Measurements from ENCODE around the gene TFF1.

The TFF1 gene

GRCh38 chr21:42361286-42361685, 5.0 kb downstream of the TFF1 start:
- Histone ChIP-seq H3K4me3 (ENCODE audit: low read length) (no peak overlapping the region), H3K27ac (ENCODE audit: low read length) (no peak overlapping the region), H3F3A (ENCODE audit: insufficient read depth, low read length) (no peaks in the 10 kb centered on the region), H3K4me2 (ENCODE audit: low read depth, low read length) (no peak overlapping the region), H3K9me2 (replicated peaks; ENCODE audit: insufficient read depth, low read length) (no peaks in the 10 kb centered on the region), H3K9ac (ENCODE audit: low read length) (no peak overlapping the region), H4K20me1 (ENCODE audit: insufficient read depth, low read length) (no peaks in the 10 kb centered on the region), H3K36me3 (replicated peaks; ENCODE audit: insufficient read depth, low read length) (no peaks in the 10 kb centered on the region), H3K9me3 (replicated peaks; ENCODE audit: insufficient read depth, low read length) (no peaks in the 10 kb centered on the region), H2AFZ (ENCODE audit: low read length) (no peak overlapping the region), H3K27me3 (replicated peaks; ENCODE audit: insufficient read depth, low read length) (peaks cover 100% of the 10 kb centered on the region), H3K79me2 (ENCODE audit: low read length) (no peaks in the 10 kb centered on the region), H3K4me1 (ENCODE audit: low read length) (no peaks in the 10 kb centered on the region)
- TF ChIP-seq CTCF (IDR thresholded peaks at IDR 0.05; ENCODE audit: low read length): no peak
- TF ChIP-seq EZH2 (optimal IDR thresholded peaks at IDR 0.05; ENCODE audit: low read depth, low read length): no peak
- DNase-seq: no peak

- no peaks in the 10 kb centered on the region for H4K20me1 ChIP-seq (ENCODE audit: insufficient read depth, low read length)
- no peaks in the 10 kb centered on the region for H3K9me3 ChIP-seq (replicated peaks; ENCODE audit: insufficient read depth, low read length)
- H3K27ac ChIP-seq (ENCODE audit: low read length): no peak overlapping the region
- H3K36me3 ChIP-seq (replicated peaks; ENCODE audit: insufficient read depth, low read length): no peaks in the 10 kb centered on the region
- H3K4me3 ChIP-seq (ENCODE audit: low read length): no peak overlapping the region
- DNase-seq: no peak
- TF ChIP-seq EZH2 (optimal IDR thresholded peaks at IDR 0.05; ENCODE audit: low read depth, low read length) (no peak), CTCF (IDR thresholded peaks at IDR 0.05; ENCODE audit: low read length) (peak; percentile 19)
- H3K79me2 ChIP-seq (ENCODE audit: low read length): no peaks in the 10 kb centered on the region
- H2AFZ ChIP-seq (ENCODE audit: low read length): no peak overlapping the region
- no peak overlapping the region for H3K9ac ChIP-seq (ENCODE audit: low read length)
- no peak overlapping the region for H3K4me2 ChIP-seq (ENCODE audit: low read depth, low read length)
- H3F3A ChIP-seq (ENCODE audit: insufficient read depth, low read length): no peaks in the 10 kb centered on the region
- H3K9me2 ChIP-seq (replicated peaks; ENCODE audit: insufficient read depth, low read length): no peaks in the 10 kb centered on the region
- H3K4me1 ChIP-seq (ENCODE audit: low read length): no peaks in the 10 kb centered on the region
- peaks cover 100% of the 10 kb centered on the region for H3K27me3 ChIP-seq (replicated peaks; ENCODE audit: insufficient read depth, low read length)
These were observed 6.0 kb downstream of the TFF1 start for GRCh38 chr21:42360317-42360716.

- H3K9me2 ChIP-seq (replicated peaks; ENCODE audit: insufficient read depth, low read length): no peaks in the 10 kb centered on the region
- no peak overlapping the region for H3K9ac ChIP-seq (ENCODE audit: low read length)
- TF ChIP-seq CTCF (IDR thresholded peaks at IDR 0.05; ENCODE audit: low read length): no peak
- TF ChIP-seq EZH2 (optimal IDR thresholded peaks at IDR 0.05; ENCODE audit: low read depth, low read length): no peak
- no peak for TF ChIP-seq EZH2phosphoT487 (IDR thresholded peaks at IDR 0.05; ENCODE audit: low read length)
- no peaks in the 10 kb centered on the region for H3K36me3 ChIP-seq (replicated peaks; ENCODE audit: insufficient read depth, low read length)
- no peak overlapping the region for H2AFZ ChIP-seq (ENCODE audit: low read length)
- no peaks in the 10 kb centered on the region for H3K4me1 ChIP-seq (ENCODE audit: low read length)
- no peaks in the 10 kb centered on the region for H3F3A ChIP-seq (ENCODE audit: insufficient read depth, low read length)
- no peaks in the 10 kb centered on the region for H3K79me2 ChIP-seq (ENCODE audit: low read length)
- no peak overlapping the region for H3K27ac ChIP-seq (ENCODE audit: low read length)
- peak; percentile 74 for DNase-seq
- peaks cover 100% of the 10 kb centered on the region for H3K27me3 ChIP-seq (replicated peaks; ENCODE audit: insufficient read depth, low read length)
- H3K4me3 ChIP-seq (ENCODE audit: low read length): no peak overlapping the region
- H4K20me1 ChIP-seq (ENCODE audit: insufficient read depth, low read length): no peaks in the 10 kb centered on the region
- peak overlapping the region; percentile 10 for H3K4me2 ChIP-seq (ENCODE audit: low read depth, low read length)
- no peaks in the 10 kb centered on the region for H3K9me3 ChIP-seq (replicated peaks; ENCODE audit: insufficient read depth, low read length)
These were observed 7.4 kb downstream of the TFF1 start for GRCh38 chr21:42358937-42359336.
